Mammary epithelial cell (primary cell): Measurements from ENCODE around the gene MED8.

Experiments
- EZH2 ChIP-seq: IDR thresholded peaks from 2 replicates; pipeline ENCODE4 v1.6.1; 2012; ENCODE audit warnings: low read length, inconsistent platforms, borderline replicate concordance
- TF ChIP-seq, protein P1 (sequence below), 2 donors: IDR thresholded peaks in 1 of 2; conservative IDR thresholded peaks in 1 of 2; 2 replicates each; pipeline ENCODE4 v1.5.1; 2011 to 2012; ENCODE audit warnings: inconsistent platforms in 2 of 2, low read length in 2 of 2, mild to moderate bottlenecking in 2 of 2, control low read depth in 1 of 2, low read depth in 1 of 2; ENCODE audit not compliant: insufficient read depth in 1 of 2; ENCODE audit errors: extremely low read depth in 1 of 2

DNA sequence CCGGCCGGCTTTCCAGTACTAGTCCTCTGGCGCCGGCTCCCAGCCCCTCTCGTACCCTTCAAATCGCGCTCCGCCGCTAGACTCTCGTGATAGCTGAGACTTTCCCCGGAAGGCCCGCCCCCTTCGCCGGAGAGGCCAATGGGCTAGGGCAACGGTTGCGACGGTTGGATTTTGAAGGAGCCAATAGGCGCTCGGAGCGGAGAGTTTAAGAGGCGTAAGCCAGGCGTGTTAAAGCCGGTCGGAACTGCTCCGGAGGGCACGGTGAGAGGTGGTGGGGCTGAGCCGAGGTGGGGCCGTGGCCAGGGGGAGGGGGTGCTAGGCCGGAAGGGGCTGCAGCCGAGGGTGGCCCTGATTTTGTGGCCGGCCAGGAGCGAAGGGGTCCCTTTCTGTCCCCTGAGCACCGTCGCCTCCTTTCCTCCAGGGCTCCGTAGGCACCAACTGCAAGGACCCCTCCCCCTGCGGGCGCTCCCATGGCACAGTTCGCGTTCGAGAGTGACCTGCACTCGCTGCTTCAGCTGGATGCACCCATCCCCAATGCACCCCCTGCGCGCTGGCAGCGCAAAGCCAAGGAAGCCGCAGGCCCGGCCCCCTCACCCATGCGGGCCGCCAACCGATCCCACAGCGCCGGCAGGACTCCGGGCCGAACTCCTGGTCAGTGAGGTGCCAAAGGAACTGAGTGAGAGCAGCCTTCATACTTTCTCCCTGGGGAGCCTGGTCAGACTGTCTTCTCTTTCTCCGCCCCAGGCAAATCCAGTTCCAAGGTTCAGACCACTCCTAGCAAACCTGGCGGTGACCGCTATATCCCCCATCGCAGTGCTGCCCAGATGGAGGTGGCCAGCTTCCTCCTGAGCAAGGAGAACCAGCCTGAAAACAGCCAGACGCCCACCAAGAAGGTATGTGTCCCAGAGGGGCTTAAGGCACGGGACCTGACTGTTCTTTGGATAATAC lies 30.6 kb downstream of the MED8 start, which contains the start of gene CDC20:
- TF ChIP-seq, protein P1, sequence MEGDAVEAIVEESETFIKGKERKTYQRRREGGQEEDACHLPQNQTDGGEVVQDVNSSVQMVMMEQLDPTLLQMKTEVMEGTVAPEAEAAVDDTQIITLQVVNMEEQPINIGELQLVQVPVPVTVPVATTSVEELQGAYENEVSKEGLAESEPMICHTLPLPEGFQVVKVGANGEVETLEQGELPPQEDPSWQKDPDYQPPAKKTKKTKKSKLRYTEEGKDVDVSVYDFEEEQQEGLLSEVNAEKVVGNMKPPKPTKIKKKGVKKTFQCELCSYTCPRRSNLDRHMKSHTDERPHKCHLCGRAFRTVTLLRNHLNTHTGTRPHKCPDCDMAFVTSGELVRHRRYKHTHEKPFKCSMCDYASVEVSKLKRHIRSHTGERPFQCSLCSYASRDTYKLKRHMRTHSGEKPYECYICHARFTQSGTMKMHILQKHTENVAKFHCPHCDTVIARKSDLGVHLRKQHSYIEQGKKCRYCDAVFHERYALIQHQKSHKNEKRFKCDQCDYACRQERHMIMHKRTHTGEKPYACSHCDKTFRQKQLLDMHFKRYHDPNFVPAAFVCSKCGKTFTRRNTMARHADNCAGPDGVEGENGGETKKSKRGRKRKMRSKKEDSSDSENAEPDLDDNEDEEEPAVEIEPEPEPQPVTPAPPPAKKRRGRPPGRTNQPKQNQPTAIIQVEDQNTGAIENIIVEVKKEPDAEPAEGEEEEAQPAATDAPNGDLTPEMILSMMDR (conservative IDR thresholded peaks at IDR 0.05 in 1 of 2, IDR thresholded peaks at IDR 0.05 in 1 of 2; ENCODE audit: extremely low read depth in 1 of 2, insufficient read depth in 1 of 2, low read depth in 1 of 2, low read length in 2 of 2) = no peak
- no peak for TF ChIP-seq EZH2
